ENCODE results near the gene BCAS3.

Gene BCAS3

DNA sequence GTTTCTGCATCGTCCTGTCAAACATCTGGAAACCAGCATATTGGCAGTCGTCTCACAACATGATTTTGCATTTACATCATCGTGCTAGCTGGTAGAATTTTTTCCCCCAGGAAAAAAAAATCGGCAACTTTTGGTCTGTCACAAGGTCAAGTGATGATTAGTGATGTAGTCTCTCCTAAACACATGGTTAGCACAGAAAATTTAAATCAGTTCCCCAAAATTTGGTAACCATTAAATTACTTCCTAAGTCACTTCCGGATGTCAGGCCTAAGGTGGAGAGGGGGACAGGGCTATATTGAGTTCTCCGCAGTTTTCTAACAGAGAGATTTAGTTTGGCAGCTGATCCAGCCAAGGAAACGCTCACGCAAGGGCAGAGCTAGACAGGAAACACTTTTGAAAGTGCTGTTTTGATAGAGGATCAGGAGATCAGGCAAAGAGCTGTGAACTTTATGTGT is 451.0 kb downstream of the BCAS3 start:
- DNase-seq (no peak), ATAC-seq (no peak)
- peaks cover 8% of the 10 kb centered on the region for H3K4me1 Mint-ChIP-seq
- no peak overlapping the region for H3K27ac Mint-ChIP-seq
- H3K36me3 Mint-ChIP-seq (ENCODE audit: low read depth) = no peaks in the 10 kb centered on the region
- H3K9me3 Mint-ChIP-seq = no peaks in the 10 kb centered on the region
- no peaks in the 10 kb centered on the region for H3K27me3 Mint-ChIP-seq
- no peak overlapping the region for H3K4me3 Mint-ChIP-seq

GRCh38 chr17:61129267-61130254 is 451.9 kb downstream of the BCAS3 start:
- H3K36me3 Mint-ChIP-seq (ENCODE audit: low read depth) = no peaks in the 10 kb centered on the region
- no peak for DNase-seq
- no peak for ATAC-seq
- peaks cover 8% of the 10 kb centered on the region for H3K4me1 Mint-ChIP-seq
- no peak overlapping the region for H3K27ac Mint-ChIP-seq
- H3K9me3 Mint-ChIP-seq = no peaks in the 10 kb centered on the region
- H3K4me3 Mint-ChIP-seq = no peak overlapping the region
- H3K27me3 Mint-ChIP-seq = no peaks in the 10 kb centered on the region

DNA sequence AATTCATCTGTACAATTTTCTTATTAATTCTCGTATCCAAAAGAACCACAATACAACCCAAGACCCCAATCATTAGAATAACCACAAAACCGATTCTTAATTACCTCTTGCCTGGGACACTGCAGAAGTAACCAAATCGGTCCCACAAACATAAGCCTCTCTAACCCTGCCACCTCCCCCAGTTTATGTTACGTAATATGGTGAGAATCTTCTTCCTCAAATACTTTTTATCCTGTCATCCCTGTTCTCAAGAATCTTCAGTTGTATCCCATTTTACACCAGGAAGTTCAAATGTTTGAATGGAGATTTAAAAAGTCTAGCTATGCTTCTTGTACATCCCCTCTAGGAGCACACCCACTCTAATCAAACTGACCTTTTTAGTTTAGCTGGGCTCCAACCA is 452.7 kb downstream of the BCAS3 start:
- no peak for DNase-seq
- H3K9me3 Mint-ChIP-seq = no peaks in the 10 kb centered on the region
- H3K27ac Mint-ChIP-seq = no peak overlapping the region
- H3K27me3 Mint-ChIP-seq = no peaks in the 10 kb centered on the region
- H3K36me3 Mint-ChIP-seq (ENCODE audit: low read depth) = no peaks in the 10 kb centered on the region
- H3K4me3 Mint-ChIP-seq = no peak overlapping the region
- no peak for ATAC-seq
- peaks cover 8% of the 10 kb centered on the region for H3K4me1 Mint-ChIP-seq

DNA sequence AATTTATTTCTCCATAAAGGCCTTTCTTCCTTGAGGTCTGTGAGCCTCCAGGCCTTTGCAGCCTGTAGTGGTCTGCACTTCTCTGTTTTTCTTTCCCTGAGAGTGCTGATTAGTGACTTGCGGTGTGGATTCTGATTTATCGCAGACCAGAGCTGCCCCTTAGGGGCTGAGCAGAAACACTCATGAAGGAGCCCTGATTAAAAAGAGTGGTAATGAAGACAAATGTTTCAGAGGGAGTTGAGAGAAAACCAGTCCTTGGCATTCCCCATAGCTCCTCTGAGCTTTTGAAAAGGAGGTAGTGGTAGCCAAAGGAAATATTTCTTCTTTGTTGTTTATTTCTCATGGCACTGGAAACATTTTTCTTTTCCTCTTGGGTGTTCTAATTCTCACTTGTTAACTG is 453.9 kb downstream of the BCAS3 start:
- no peak overlapping the region for H3K4me3 Mint-ChIP-seq
- no peaks in the 10 kb centered on the region for H3K27me3 Mint-ChIP-seq
- no peaks in the 10 kb centered on the region for H3K9me3 Mint-ChIP-seq
- H3K36me3 Mint-ChIP-seq (ENCODE audit: low read depth) = no peaks in the 10 kb centered on the region
- no peak for DNase-seq
- H3K27ac Mint-ChIP-seq = no peak overlapping the region
- H3K4me1 Mint-ChIP-seq = peaks cover 8% of the 10 kb centered on the region
- ATAC-seq = no peak

GRCh38 chr17:61132524-61132923 is 454.9 kb downstream of the BCAS3 start:
- no peaks in the 10 kb centered on the region for H3K9me3 Mint-ChIP-seq
- H3K4me1 Mint-ChIP-seq = peaks cover 8% of the 10 kb centered on the region
- DNase-seq (no peak), ATAC-seq (no peak)
- no peak overlapping the region for H3K27ac Mint-ChIP-seq
- no peak overlapping the region for H3K4me3 Mint-ChIP-seq
- no peaks in the 10 kb centered on the region for H3K27me3 Mint-ChIP-seq
- no peaks in the 10 kb centered on the region for H3K36me3 Mint-ChIP-seq (ENCODE audit: low read depth)

GRCh38 chr17:61133853-61134252 is 456.2 kb downstream of the BCAS3 start:
- Mint-ChIP-seq H3K4me1 (peaks cover 13% of the 10 kb centered on the region), H3K9me3 (no peaks in the 10 kb centered on the region), H3K27ac (no peak overlapping the region), H3K36me3 (ENCODE audit: low read depth) (no peaks in the 10 kb centered on the region), H3K4me3 (no peak overlapping the region), H3K27me3 (no peaks in the 10 kb centered on the region)
- ATAC-seq = no peak
- no peak for DNase-seq

GRCh38 chr17:61134551-61135235 is 457.0 kb downstream of the BCAS3 start:
- Mint-ChIP-seq H3K27ac (no peak overlapping the region), H3K4me1 (peaks cover 20% of the 10 kb centered on the region), H3K4me3 (no peak overlapping the region), H3K27me3 (no peaks in the 10 kb centered on the region), H3K36me3 (ENCODE audit: low read depth) (no peaks in the 10 kb centered on the region), H3K9me3 (no peaks in the 10 kb centered on the region)
- DNase-seq (no peak), ATAC-seq (no peak)

DNA sequence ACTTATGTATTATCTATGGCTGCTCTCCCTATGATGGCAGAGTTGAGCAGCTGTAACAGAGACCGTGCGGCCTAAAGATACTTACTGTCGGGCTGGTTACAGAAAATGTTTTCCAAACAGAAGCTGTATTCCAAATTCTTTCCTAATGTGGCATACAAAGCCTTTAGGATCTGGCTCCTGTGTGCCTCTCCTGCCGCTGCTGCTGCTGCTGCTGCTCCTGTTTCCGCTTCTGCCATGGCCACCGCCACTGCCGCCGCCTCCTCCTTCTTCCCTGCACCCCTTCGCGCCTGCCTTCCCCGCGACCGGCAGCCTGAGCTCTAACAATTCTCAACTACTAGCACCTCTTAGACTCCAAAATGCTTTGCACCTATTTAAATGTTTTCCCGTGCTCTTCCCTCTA is 458.1 kb downstream of the BCAS3 start:
- ATAC-seq (no peak), DNase-seq (no peak)
- Mint-ChIP-seq H3K27me3 (no peaks in the 10 kb centered on the region), H3K36me3 (ENCODE audit: low read depth) (no peaks in the 10 kb centered on the region), H3K27ac (no peak overlapping the region), H3K4me3 (no peak overlapping the region), H3K9me3 (no peaks in the 10 kb centered on the region), H3K4me1 (peaks cover 24% of the 10 kb centered on the region)

DNA sequence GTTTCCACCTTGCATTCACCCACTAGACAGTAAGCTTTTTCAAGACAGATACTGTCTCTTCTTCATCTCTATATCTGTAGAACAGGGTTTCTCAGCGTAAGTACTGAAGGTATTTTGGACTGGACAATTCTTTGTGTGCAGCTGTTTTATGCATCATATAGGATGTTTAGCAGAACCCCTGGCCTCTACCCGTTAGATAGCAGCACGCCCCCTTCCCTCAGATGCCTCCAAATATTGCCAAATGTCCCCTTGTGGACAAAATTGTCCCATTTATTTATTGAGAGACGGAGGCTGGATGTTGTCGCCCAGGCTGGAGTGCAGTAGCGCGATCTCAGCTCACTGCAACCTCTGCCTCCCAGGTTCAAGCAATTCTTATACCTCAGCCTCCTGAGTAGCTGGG is 458.6 kb downstream of the BCAS3 start:
- DNase-seq (no peak), ATAC-seq (no peak)
- Mint-ChIP-seq H3K4me1 (peaks cover 24% of the 10 kb centered on the region), H3K4me3 (no peak overlapping the region), H3K36me3 (ENCODE audit: low read depth) (no peaks in the 10 kb centered on the region), H3K9me3 (no peaks in the 10 kb centered on the region), H3K27me3 (no peaks in the 10 kb centered on the region), H3K27ac (no peak overlapping the region)

DNA sequence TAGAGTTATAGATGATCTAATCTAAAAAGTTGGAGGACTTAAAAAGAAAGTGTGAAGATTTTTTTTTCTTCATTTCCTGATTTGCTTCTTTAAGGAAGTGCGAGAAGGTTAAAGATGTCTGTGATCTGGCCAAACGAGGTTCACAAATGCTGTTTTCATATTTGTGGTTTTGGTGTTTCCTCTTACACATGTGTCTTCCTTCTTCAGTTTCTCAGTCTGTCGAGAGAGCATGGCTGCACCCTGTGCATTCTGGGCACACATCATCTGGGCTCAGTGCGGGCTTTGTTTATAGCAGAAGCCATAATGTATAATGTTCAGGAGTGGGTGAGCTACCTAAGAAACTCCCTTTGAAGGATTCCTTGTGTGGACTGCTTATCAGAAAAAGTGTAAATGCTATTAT is 461.6 kb downstream of the BCAS3 start:
- H3K27ac Mint-ChIP-seq = peak overlapping the region; percentile 83
- no peaks in the 10 kb centered on the region for H3K9me3 Mint-ChIP-seq
- peak overlapping the region; percentile 52 for H3K4me3 Mint-ChIP-seq
- no peaks in the 10 kb centered on the region for H3K27me3 Mint-ChIP-seq
- no peaks in the 10 kb centered on the region for H3K36me3 Mint-ChIP-seq (ENCODE audit: low read depth)
- H3K4me1 Mint-ChIP-seq = peaks cover 20% of the 10 kb centered on the region
- ATAC-seq (peak; percentile 87), DNase-seq (peak; percentile 28)

DNA sequence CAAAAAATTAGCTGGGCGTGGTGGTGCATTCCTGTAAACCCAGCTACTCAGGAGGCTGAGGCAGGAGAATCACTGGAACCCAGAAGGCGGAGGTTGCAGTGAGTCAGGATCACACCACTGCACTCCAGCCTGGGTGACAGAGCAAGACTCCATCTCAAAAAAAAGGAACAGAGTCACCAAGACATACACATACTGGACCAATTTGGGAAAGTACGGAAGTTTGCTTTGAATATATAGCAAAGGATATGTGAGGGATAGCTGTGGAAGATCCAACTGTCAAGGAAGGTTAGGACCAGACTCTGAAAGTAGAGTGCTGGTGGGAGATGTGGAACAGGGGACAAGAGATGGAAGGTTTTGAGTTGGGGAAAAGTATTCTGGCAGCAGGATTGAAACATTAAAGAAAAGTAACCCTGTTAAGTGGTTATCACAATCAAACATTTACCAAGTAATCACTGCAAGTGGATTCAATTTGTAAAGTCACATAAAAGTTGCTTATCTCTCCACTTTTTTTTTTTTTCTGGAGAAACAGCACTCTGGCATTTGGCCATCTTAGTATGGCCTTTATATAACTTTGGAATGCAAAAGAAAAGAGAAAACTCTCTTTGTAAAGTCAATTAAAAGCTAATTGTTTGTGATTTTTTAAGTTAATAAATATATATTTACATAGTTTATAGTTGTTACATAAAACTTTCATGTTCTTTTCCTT is 462.6 kb downstream of the BCAS3 start:
- H3K27ac Mint-ChIP-seq = no peak overlapping the region

GRCh38 chr17:61143026-61143425 is 465.4 kb downstream of the BCAS3 start:
- Mint-ChIP-seq H3K36me3 (ENCODE audit: low read depth) (no peaks in the 10 kb centered on the region), H3K9me3 (no peaks in the 10 kb centered on the region), H3K27ac (no peak overlapping the region), H3K4me1 (peaks cover 37% of the 10 kb centered on the region), H3K27me3 (no peaks in the 10 kb centered on the region), H3K4me3 (no peak overlapping the region)
- DNase-seq (no peak), ATAC-seq (no peak)

More for the DNA sequence above, 462.6 kb downstream of the BCAS3 start:
- ATAC-seq = no peak
- no peak for DNase-seq
- Mint-ChIP-seq H3K9me3 (no peaks in the 10 kb centered on the region), H3K36me3 (ENCODE audit: low read depth) (no peaks in the 10 kb centered on the region), H3K4me1 (peaks cover 29% of the 10 kb centered on the region), H3K4me3 (no peak overlapping the region), H3K27me3 (no peaks in the 10 kb centered on the region)

- Mint-ChIP-seq H3K36me3 (ENCODE audit: low read depth) (no peaks in the 10 kb centered on the region), H3K4me3 (no peak overlapping the region), H3K27me3 (no peaks in the 10 kb centered on the region), H3K27ac (no peak overlapping the region), H3K4me1 (peaks cover 28% of the 10 kb centered on the region), H3K9me3 (no peaks in the 10 kb centered on the region)
- DNase-seq (no peak), ATAC-seq (no peak)
Measured at GRCh38 chr17:61144137-61144536, 466.5 kb downstream of the BCAS3 start.

DNA sequence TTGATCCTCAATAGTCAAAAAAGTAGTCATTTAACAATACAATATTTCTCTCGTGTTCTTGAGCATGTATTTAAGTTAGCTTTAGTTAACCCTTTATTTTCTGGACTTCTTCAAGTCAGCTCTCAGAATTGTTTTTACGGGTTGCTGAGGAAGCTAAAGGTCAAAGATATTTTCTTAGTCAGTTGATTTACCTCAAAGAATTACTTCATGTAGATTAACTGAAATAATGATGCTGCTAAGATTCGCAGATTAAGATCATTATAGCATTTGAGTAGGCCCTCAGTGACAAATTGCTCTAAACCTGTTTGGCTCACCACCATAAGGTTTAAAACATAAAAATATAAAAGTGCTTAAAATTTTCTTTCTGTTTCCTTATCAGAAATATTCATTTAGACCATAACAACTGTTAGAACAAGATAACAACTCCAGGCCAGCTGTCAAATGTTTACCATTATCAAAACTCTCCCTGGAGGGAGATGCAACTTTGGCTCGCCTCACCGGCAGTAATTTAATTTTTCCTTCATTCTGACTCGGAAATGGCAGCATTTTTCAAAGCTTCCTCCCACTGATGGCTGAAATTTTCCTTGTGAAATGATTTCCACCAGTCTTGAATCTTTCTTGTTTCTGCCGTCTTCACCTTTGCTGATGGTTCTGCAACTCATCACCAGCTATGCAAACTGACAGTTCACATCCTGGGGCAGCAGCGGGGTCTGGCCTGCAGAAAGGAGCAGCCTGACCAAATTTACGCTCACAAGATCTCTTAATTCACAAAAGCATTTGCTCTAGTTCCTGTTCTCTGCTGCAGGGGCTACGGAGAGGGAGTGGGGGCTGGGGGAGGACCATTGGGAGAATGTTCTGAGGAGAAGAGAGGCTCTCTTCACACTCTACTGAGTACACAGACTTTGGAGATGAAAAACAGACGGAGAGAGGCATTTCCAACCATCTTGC is 467.2 kb downstream of the BCAS3 start:
- H3K27ac Mint-ChIP-seq = no peak overlapping the region
- ATAC-seq (no peak), DNase-seq (no peak)
- peaks cover 26% of the 10 kb centered on the region for H3K4me1 Mint-ChIP-seq
- H3K27me3 Mint-ChIP-seq = no peaks in the 10 kb centered on the region
- H3K4me3 Mint-ChIP-seq = peak overlapping the region; percentile 24
- H3K9me3 Mint-ChIP-seq = no peaks in the 10 kb centered on the region
- H3K36me3 Mint-ChIP-seq (ENCODE audit: low read depth) = no peaks in the 10 kb centered on the region

Measured in activated naive CD8-positive, alpha-beta T cell treated with anti-CD3 and anti-CD28 coated beads, Interleukin-2, amount 50 U/mL, for 24 hours (primary cell).